HL-60 (cell line): ENCODE measurements around the gene RBFOX1.

Source experiments
- DNase-seq, 2 experiments: peaks; one replicate each; pipeline ENCODE4 v3.0.0-alpha.2; 2010 to 2020; ENCODE audit warnings: low read depth in 1 of 2, low spot score in 1 of 2
- H3K27ac ChIP-seq: fragments of 250-450 bp; sonication (Bioruptor Pico); replicated peaks from 2 replicates; pipeline ENCODE4 v1.5.1; 2020; ENCODE audit warnings: mild to moderate bottlenecking, moderate library complexity
- H3K27me3 ChIP-seq: fragments of 250-450 bp; sonication (Bioruptor Pico); 2 replicates; pipeline ENCODE4 v1.5.1; 2021; ENCODE audit warnings: mild to moderate bottlenecking, moderate library complexity; ENCODE audit not compliant: insufficient read depth, poor library complexity, severe bottlenecking
- H3K4me3 ChIP-seq: replicated peaks from 2 replicates; pipeline ENCODE4 v1.5.1; 2011; ENCODE audit warnings: mild to moderate bottlenecking, control low read depth, low read length; ENCODE audit not compliant: insufficient read depth
- CTCF ChIP-seq: IDR thresholded peaks from one replicate; pipeline ENCODE4 v1.5.1; 2011; ENCODE audit warnings: low read length, control low read depth, inconsistent platforms; ENCODE audit not compliant: insufficient read depth
- GABPA ChIP-seq: IDR thresholded peaks from 2 replicates; pipeline ENCODE4 v1.6.1; 2012; ENCODE audit warnings: low read depth
- POLR2AphosphoS5 ChIP-seq: IDR thresholded peaks from 2 replicates; pipeline ENCODE4 v1.6.1; 2012; ENCODE audit warnings: low read depth
- REST ChIP-seq: IDR thresholded peaks from 2 replicates; pipeline ENCODE4 v1.6.1; 2012; ENCODE audit warnings: low read depth; ENCODE audit not compliant: insufficient replicate concordance
- SPI1 ChIP-seq: IDR thresholded peaks from 2 replicates; pipeline ENCODE4 v1.6.1; 2012; ENCODE audit warnings: low read depth, mild to moderate bottlenecking, borderline replicate concordance

Gene RBFOX1

GRCh38 chr16:7703672-7704071, 371.0 kb downstream of the RBFOX1 start:
- Histone ChIP-seq H3K4me3 (no peak overlapping the region), H3K27me3 (no peaks in the 10 kb centered on the region), H3K27ac (no peak overlapping the region)
- TF ChIP-seq GABPA (no peak), POLR2AphosphoS5 (no peak), CTCF (no peak), REST (no peak), SPI1 (no peak)
- DNase-seq = no peak

DNA sequence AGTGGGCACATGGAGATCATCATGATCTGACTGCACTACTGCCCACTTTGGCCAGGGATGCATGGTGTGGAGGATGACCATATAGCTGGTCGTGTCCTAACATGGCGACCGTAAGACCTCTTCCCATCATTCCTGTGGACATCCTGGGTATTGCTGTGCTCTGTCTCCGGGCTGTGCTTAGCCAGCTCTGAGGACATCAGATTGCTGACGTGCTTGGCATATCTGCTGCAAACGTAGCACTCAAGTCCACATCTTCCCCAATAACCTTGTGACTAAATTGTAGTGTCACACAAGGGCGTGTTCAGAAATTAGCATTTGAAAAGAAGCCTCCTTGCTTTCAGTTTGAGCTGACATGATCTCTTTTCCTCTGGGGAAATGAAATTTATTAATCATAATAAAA, 373.2 kb downstream of the RBFOX1 start:
- Histone ChIP-seq H3K4me3 (no peak overlapping the region), H3K27ac (no peak overlapping the region), H3K27me3 (no peaks in the 10 kb centered on the region)
- no peak for DNase-seq
- TF ChIP-seq SPI1 (no peak), GABPA (no peak), POLR2AphosphoS5 (no peak), REST (no peak), CTCF (no peak)

GRCh38 chr16:7709186-7709585, 376.5 kb downstream of the RBFOX1 start:
- no peaks in the 10 kb centered on the region for H3K27me3 ChIP-seq
- TF ChIP-seq SPI1 (no peak), GABPA (no peak), REST (no peak), CTCF (no peak), POLR2AphosphoS5 (no peak)
- no peak overlapping the region for H3K4me3 ChIP-seq
- DNase-seq = no peak
- H3K27ac ChIP-seq = no peak overlapping the region
